Astrocyte (in vitro differentiated cells and primary cell): ENCODE measurements around the gene PTPRN2. TPM values are rescaled to one million over a fixed set of nuclear protein-coding genes. Genes with fewer than 3 reads are reported as not detected.

Source experiments
- DNase-seq: peaks from one replicate; pipeline ENCODE4 v3.0.0-alpha.2; 2010; ENCODE audit warnings: low read depth
- FAIRE-seq: peaks from 2 replicates; lab custom pipeline; 2011; peaks lifted over from hg19 to GRCh38; lab: Jason Lieb, UNC
- H2AFZ ChIP-seq: 2 replicates; pipeline ENCODE4 v1.6.0; 2012; ENCODE audit warnings: low read depth, low read length, inconsistent platforms
- H3K27ac ChIP-seq: 2 replicates; pipeline ENCODE4 v1.5.1; 2011; ENCODE audit warnings: low read depth, low read length, inconsistent platforms
- H3K27me3 ChIP-seq: 2 replicates; pipeline ENCODE4 v1.6.0; 2011; ENCODE audit warnings: low read length, inconsistent platforms; ENCODE audit not compliant: insufficient read depth
- H3K36me3 ChIP-seq: 2 replicates; pipeline ENCODE4 v1.5.1; 2011; ENCODE audit warnings: low read length, inconsistent platforms; ENCODE audit not compliant: insufficient read depth
- H3K4me1 ChIP-seq: 2 replicates; pipeline ENCODE4 v1.5.1; 2011; ENCODE audit warnings: low read length, inconsistent platforms; ENCODE audit not compliant: insufficient read depth
- H3K4me2 ChIP-seq: 2 replicates; pipeline ENCODE4 v1.6.0; 2012; ENCODE audit warnings: low read length, inconsistent platforms
- H3K4me3 ChIP-seq: 2 replicates; pipeline ENCODE4 v1.5.1; 2011; ENCODE audit warnings: low read depth, mild to moderate bottlenecking, low read length, inconsistent platforms; ENCODE audit not compliant: insufficient read depth
- H3K79me2 ChIP-seq: 2 replicates; pipeline ENCODE4 v1.6.0; 2012; ENCODE audit warnings: mild to moderate bottlenecking, low read length, inconsistent platforms; ENCODE audit not compliant: insufficient read depth
- H3K9ac ChIP-seq: 2 replicates; pipeline ENCODE4 v1.6.0; 2012; ENCODE audit warnings: mild to moderate bottlenecking, low read length, inconsistent platforms
- H3K9me3 ChIP-seq: 2 replicates; pipeline ENCODE4 v1.5.1; 2012; ENCODE audit warnings: low read depth, mild to moderate bottlenecking, low read length, inconsistent platforms; ENCODE audit not compliant: insufficient read depth
- H4K20me1 ChIP-seq: 2 replicates; pipeline ENCODE4 v1.6.0; 2012; ENCODE audit warnings: low read length, inconsistent platforms; ENCODE audit not compliant: insufficient read depth
- H3K27ac Mint-ChIP-seq: one replicate; pipeline ENCODE4 v1.8.0; 2021; ENCODE audit warnings: mild to moderate bottlenecking, mixed read lengths; ENCODE audit not compliant: unreplicated experiment
- H3K27me3 Mint-ChIP-seq: one replicate; pipeline ENCODE4 v1.8.0; 2021; ENCODE audit warnings: low read depth, mixed read lengths; ENCODE audit not compliant: unreplicated experiment
- H3K36me3 Mint-ChIP-seq: one replicate; pipeline ENCODE4 v1.8.0; 2021; ENCODE audit warnings: low read depth, mixed read lengths; ENCODE audit not compliant: unreplicated experiment
- H3K4me1 Mint-ChIP-seq: one replicate; pipeline ENCODE4 v1.8.0; 2021; ENCODE audit warnings: low read depth, mixed read lengths; ENCODE audit not compliant: unreplicated experiment
- H3K4me3 Mint-ChIP-seq: one replicate; pipeline ENCODE4 v1.8.0; 2021; ENCODE audit warnings: mild to moderate bottlenecking, moderate library complexity, mixed read lengths; ENCODE audit not compliant: unreplicated experiment
- H3K9me3 Mint-ChIP-seq: one replicate; pipeline ENCODE4 v1.8.0; 2021; ENCODE audit warnings: mild to moderate bottlenecking, mixed read lengths; ENCODE audit not compliant: unreplicated experiment
- CTCF ChIP-seq: IDR thresholded peaks from 2 replicates; pipeline ENCODE4 v1.5.1; 2011; ENCODE audit warnings: low read depth, mild to moderate bottlenecking, inconsistent platforms, low read length, moderate library complexity; ENCODE audit not compliant: insufficient read depth
- EZH2 ChIP-seq: IDR thresholded peaks from 2 replicates; pipeline ENCODE4 v1.6.1; 2012; ENCODE audit warnings: mild to moderate bottlenecking, low read length, inconsistent platforms; ENCODE audit not compliant: insufficient read depth
- total RNA-seq: library from RNA; stranded (reverse); gene quantifications from 2 replicates; pipeline ENCODE4 v1.2.1, GENCODE V29; 2021

Gene PTPRN2
- total RNA-seq, 1 donor from 2014 or later: 0.09 TPM

GRCh38 chr7:157973971-157974677, 613.5 kb downstream of the PTPRN2 start:
- Histone ChIP-seq H3K36me3 (no peaks in the 10 kb centered on the region), H3K79me2 (no peaks in the 10 kb centered on the region), H2AFZ (no peak overlapping the region), H3K27me3 (no peaks in the 10 kb centered on the region), H3K4me3 (no peak overlapping the region), H3K4me1 (no peaks in the 10 kb centered on the region), H3K9ac (no peak overlapping the region), H4K20me1 (no peaks in the 10 kb centered on the region), H3K9me3 (peaks cover 20% of the 10 kb centered on the region), H3K4me2 (no peak overlapping the region), H3K27ac (no peak overlapping the region)
- FAIRE-seq: no peak
- H3K27ac Mint-ChIP-seq: no peak overlapping the region
- peaks cover 33% of the 10 kb centered on the region for H3K9me3 Mint-ChIP-seq
- no peak for DNase-seq
- H3K4me1 Mint-ChIP-seq: no peaks in the 10 kb centered on the region
- no peaks in the 10 kb centered on the region for H3K36me3 Mint-ChIP-seq
- H3K4me3 Mint-ChIP-seq: no peak overlapping the region
- H3K27me3 Mint-ChIP-seq: no peaks in the 10 kb centered on the region
- TF ChIP-seq CTCF: no peak
- TF ChIP-seq EZH2: no peak

GRCh38 chr7:157972914-157973313, 614.7 kb downstream of the PTPRN2 start:
- Histone ChIP-seq H3K4me1 (no peaks in the 10 kb centered on the region), H3K9ac (no peak overlapping the region), H3K27me3 (no peaks in the 10 kb centered on the region), H3K36me3 (no peaks in the 10 kb centered on the region), H3K4me2 (no peak overlapping the region), H3K4me3 (no peak overlapping the region), H3K9me3 (peaks cover 23% of the 10 kb centered on the region), H4K20me1 (no peaks in the 10 kb centered on the region), H3K79me2 (no peaks in the 10 kb centered on the region), H3K27ac (no peak overlapping the region), H2AFZ (no peak overlapping the region)
- FAIRE-seq (no peak), DNase-seq (no peak)
- H3K27ac Mint-ChIP-seq: no peak overlapping the region
- no peak for TF ChIP-seq EZH2
- no peak for TF ChIP-seq CTCF
- H3K36me3 Mint-ChIP-seq: no peaks in the 10 kb centered on the region
- H3K9me3 Mint-ChIP-seq: peaks cover 35% of the 10 kb centered on the region
- no peaks in the 10 kb centered on the region for H3K4me1 Mint-ChIP-seq
- H3K4me3 Mint-ChIP-seq: no peak overlapping the region
- H3K27me3 Mint-ChIP-seq: no peaks in the 10 kb centered on the region

- FAIRE-seq (no peak), DNase-seq (no peak)
- Histone ChIP-seq H4K20me1 (no peaks in the 10 kb centered on the region), H3K27me3 (no peaks in the 10 kb centered on the region), H3K36me3 (no peaks in the 10 kb centered on the region), H2AFZ (no peak overlapping the region), H3K4me3 (no peak overlapping the region), H3K4me2 (no peak overlapping the region), H3K79me2 (no peaks in the 10 kb centered on the region), H3K4me1 (no peaks in the 10 kb centered on the region), H3K9ac (no peak overlapping the region), H3K27ac (no peak overlapping the region), H3K9me3 (peaks cover 31% of the 10 kb centered on the region)
- Mint-ChIP-seq H3K4me1 (no peaks in the 10 kb centered on the region), H3K27ac (no peak overlapping the region), H3K4me3 (no peak overlapping the region), H3K27me3 (no peaks in the 10 kb centered on the region), H3K36me3 (no peaks in the 10 kb centered on the region), H3K9me3 (peaks cover 23% of the 10 kb centered on the region)
- TF ChIP-seq CTCF (no peak), EZH2 (no peak)
Observed at GRCh38 chr7:157971501-157971900, 616.1 kb downstream of the PTPRN2 start.
